CD4-positive, alpha-beta T cell treated with Interleukin-2 at 100 ng/mL for 4 hours (primary cell): ENCODE results near the gene SMARCC1.
"Not testable (repeated sequence)": the region's sequence is repeated elsewhere in the genome, so short reads cannot be mapped to it uniquely, and the experiment has no call there.

Experiments used
- DNase-seq: peaks from one replicate; pipeline ENCODE4 v3.0.0-alpha.2; 2020; ENCODE audit warnings: low spot score

SMARCC1 gene

GRCh38 chr3:47766186-47766585, 15.5 kb downstream of the SMARCC1 start:
- DNase-seq, result no peak

GRCh38 chr3:47762233-47762632, 19.5 kb downstream of the SMARCC1 start:
- DNase-seq, result no peak

- DNase-seq, result no peak
Measured at GRCh38 chr3:47761046-47761445, 20.6 kb downstream of the SMARCC1 start.

- not testable (repeated sequence) for DNase-seq
Measured at GRCh38 chr3:47760207-47760606, 21.5 kb downstream of the SMARCC1 start.

GRCh38 chr3:47758261-47759025, 23.2 kb downstream of the SMARCC1 start:
- no peak for DNase-seq

GRCh38 chr3:47752716-47753115, 29.0 kb downstream of the SMARCC1 start:
- no peak for DNase-seq

GRCh38 chr3:47750811-47751354, 30.8 kb downstream of the SMARCC1 start:
- DNase-seq, result not testable (repeated sequence)

- DNase-seq, result no peak
Measured at GRCh38 chr3:47747558-47747957, 34.1 kb downstream of the SMARCC1 start.

GRCh38 chr3:47746264-47746663, 35.4 kb downstream of the SMARCC1 start:
- DNase-seq, result no peak

- DNase-seq, result no peak
Measured at GRCh38 chr3:47743855-47744254, 37.8 kb downstream of the SMARCC1 start.

GRCh38 chr3:47743352-47743751, 38.3 kb downstream of the SMARCC1 start:
- DNase-seq, result not testable (repeated sequence)

GRCh38 chr3:47741925-47742324, 39.8 kb downstream of the SMARCC1 start:
- no peak for DNase-seq

GRCh38 chr3:47732143-47732542, 49.5 kb downstream of the SMARCC1 start:
- DNase-seq, result no peak

- DNase-seq, result no peak
Measured at GRCh38 chr3:47731061-47731460, 50.6 kb downstream of the SMARCC1 start.

GRCh38 chr3:47722859-47723258, 58.8 kb downstream of the SMARCC1 start:
- DNase-seq, result no peak

GRCh38 chr3:47717448-47717847, 64.2 kb downstream of the SMARCC1 start:
- not testable (repeated sequence) for DNase-seq

GRCh38 chr3:47716656-47717055, 65.0 kb downstream of the SMARCC1 start:
- no peak for DNase-seq

- no peak for DNase-seq
Measured at GRCh38 chr3:47715928-47716327, 65.8 kb downstream of the SMARCC1 start.

GRCh38 chr3:47714606-47715005, 67.1 kb downstream of the SMARCC1 start:
- DNase-seq, result no peak

GRCh38 chr3:47713655-47714054, 68.0 kb downstream of the SMARCC1 start:
- no peak for DNase-seq

- no peak for DNase-seq
Measured at GRCh38 chr3:47712398-47712797, 69.3 kb downstream of the SMARCC1 start.

GRCh38 chr3:47711596-47711995, 70.1 kb downstream of the SMARCC1 start:
- no peak for DNase-seq

- no peak for DNase-seq
Measured at GRCh38 chr3:47705391-47705790, 76.3 kb downstream of the SMARCC1 start.

- DNase-seq, result no peak
Measured at GRCh38 chr3:47704237-47704612, 77.5 kb downstream of the SMARCC1 start.
